HG02938 (cell line): ENCODE measurements around the gene CTDSPL.

Source experiments
- ATAC-seq: cut with Tn5 transposase; IDR thresholded peaks from one replicate; pipeline ENCODE4 v1.9.1; 2021; ENCODE audit warnings: mild to moderate bottlenecking, moderate library complexity; ENCODE audit not compliant: unreplicated experiment

The CTDSPL gene

DNA sequence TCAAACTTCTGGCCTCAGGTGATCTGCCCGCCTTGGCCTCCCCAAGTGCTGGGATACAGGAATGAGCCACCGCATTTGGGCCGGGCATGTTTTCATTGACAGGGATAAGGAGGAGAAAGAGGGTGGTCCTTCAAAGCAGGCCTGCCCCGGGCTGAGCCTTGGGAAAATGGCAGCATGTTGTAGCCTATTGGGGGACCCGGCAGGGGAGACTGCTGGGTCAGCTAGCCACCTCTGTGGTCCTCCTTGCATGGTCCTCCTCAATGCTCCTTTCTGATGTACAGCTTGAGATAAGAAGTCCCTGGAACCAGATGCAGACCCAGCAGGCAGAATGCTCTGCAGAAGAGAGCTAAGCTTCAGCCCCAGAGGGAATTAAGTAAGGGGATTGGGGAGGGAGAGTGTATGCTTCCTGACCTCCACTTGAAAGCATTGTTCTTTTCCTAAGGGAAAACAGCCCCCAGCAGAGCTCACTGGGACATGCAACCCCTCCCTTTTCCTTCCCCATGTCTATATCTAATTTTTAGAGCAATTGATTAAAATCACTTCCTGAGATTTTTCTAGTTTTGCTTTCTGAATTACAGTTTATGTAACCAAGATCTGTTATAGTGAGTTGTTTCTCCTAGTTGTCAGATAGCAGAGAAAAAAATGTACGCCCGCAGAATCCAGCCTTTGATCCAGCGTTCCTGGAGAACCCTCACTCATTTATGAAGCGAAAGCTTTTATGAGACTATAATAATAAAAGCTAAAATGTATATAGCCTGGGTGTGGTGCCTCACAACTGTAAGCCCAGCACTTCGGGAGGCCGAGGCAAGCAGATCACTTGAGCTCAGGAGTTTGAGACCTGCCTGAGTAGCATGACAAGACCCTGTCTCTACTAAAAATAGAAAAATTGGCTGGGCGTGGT, 80.2 kb downstream of the CTDSPL start:
- no peak for ATAC-seq

DNA sequence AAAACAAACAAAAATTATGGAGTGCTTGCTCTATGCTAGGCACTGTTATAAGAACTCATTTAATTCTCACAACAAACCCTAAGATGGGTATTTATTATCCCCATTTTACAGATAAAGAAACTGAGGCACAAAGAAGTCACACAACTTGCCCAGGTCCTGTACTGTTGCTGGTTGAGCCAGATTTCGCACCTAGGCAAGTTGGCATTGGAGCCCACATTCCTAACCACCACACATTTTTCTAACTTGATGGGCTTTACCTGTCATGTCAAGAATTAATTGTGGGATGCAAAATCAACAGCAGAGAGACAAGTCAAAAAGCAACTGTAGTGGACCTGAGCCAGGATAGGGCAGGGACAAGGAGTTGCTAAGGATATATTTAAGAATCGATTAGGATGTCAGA, 81.0 kb downstream of the CTDSPL start:
- ATAC-seq: no peak

DNA sequence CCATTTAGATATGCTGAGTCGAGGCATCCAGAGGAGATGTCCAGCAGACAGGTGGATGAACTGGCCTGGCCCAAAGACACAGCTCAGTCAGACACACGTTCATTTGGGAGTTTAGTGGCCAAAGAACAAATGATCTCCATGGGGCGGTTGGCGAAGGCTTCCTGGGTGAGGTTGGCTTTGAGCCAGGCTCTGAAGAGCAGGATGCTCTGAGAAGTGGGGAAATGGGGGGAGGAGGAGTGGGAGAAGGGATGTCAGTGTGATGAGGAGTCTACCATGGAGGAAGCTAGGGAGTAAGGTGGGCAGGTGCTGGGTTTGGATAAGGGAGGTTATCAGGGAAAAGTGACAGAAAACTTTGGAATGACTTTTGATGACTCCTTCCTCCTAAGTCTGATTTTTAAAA, 81.4 kb downstream of the CTDSPL start:
- ATAC-seq: no peak

DNA sequence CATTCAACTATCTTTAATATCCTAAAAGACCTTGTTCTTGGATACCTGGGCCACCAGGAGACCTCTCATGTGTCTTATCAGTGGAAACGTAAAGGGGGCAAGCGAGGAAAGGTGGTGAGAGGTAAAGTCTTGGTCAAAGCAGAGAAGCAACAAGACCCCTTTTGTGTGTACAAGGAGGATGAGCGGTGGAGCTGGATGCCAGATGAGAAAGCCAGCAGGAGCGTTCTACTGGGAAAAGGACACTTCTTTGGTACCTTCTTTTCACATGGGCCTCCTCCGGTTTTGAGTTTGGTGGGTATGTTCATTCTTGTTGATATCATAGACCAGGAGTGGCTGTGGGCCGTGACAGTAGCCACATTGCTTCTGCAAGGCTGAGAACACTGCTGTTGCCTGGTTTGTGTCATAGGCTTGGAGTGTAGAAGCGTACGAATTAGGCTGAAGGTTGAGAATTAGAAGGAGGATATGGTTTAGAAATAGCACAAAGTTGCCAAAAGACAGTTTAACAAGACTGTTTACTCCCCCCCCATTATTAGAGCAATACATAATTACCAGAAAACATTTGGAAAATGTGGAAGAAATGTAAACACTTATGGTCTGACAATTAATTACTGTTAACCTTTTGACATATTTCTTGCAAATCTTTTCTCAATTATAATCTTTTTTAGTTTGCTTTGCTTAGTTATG, 82.1 kb downstream of the CTDSPL start:
- ATAC-seq: no peak

DNA sequence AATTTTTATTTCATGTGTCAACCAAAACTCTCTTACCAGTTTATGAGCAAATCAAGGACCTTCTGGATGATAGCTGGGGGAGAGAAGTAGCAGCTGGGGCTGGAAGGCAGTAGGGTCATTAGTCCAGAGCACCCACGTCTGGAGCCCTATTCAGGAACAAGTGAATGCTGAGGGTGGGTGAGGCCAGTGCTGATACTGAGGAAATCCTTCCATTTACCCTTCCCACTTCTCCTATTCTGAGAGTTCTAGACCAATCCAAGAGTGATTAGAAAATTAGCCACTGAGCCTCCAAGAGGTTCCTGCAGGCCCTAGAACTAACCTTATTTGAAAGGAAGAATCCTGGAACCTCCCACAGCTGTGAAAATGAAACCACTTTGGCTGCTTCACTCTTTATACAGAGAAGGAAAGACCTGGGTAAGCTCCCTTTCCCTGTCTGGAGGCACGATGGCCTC, 82.7 kb downstream of the CTDSPL start:
- no peak for ATAC-seq

DNA sequence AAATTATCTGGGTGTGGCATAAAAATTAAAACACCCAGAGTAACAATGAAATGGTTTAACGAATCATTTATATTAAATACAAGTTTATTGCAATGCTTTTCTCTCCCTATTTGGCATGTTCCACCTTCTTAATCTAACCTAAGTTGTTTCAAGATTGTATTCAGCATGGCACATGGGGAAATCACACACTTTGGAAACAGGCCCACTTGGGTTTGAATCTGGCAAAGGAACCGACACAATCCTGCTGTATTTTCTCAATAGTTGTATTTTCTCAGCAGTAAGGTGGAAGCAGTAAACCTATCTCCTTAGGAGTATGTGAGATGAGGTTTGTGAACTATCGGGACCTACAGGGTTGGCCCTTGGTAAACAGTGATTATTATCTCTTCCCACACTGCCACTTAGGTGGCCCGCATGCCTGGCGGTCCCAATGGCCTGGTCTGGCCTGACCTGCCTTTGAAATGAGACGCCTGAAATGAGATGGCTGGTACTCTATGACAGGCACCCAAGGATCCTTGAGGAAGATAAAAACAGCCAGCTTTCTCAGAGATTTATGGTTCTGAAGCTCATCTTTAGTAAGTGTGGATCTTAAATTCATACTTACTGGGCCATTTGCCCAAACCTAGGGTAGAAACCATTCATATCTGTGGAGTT, 83.6 kb downstream of the CTDSPL start:
- ATAC-seq: no peak

DNA sequence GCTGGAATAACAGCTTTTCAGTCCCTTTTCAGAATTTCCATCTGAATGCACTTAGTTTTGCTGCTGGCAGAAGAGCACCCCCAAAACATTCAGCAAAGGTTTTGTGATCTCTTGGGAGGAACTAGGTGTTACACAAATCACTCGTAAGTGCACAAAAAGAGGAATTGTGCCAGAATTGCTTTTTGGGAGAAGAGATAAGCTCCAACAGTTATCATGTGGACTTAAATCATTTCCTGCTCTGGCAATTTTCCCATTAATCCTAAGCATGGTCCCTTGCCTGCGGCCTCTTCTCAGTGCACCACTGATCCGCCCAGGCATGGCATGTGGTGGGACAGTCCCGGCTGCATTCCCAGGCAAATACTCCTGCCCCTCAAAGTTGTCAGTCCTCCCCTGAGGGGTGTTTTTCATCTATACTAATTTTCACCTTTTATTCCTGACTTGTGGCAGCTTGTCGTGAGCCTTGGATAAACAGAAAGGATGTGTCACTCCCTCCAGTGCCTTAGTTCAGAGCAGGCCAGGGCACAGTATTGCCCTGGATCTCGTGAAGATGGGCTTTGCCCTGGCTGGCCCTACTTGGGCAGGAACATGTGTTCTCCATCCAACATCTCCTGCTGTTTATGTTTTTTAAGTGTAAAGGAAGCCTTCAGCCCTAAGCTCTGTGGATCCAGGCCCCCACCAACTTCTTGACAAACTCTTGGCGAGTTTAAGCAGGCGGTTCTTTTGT, 84.3 kb downstream of the CTDSPL start:
- ATAC-seq: no peak

DNA sequence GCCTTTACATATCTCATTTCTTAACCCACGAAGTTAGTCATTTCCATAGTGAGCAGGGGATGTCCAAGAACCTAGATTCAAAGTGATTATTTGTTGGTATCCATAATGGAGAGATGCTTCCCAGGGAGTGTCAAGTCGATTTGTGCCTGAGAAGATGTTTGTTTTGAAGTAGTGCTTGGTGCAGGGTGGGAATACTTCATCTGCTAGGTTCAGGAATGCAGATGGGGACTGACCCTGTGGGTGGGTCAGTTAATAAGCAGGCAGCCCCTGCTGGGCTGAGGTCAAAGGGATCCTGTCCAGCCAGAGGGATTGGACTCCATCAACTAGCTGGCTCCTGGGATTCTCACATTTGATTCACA, 84.8 kb downstream of the CTDSPL start:
- ATAC-seq: no peak

DNA sequence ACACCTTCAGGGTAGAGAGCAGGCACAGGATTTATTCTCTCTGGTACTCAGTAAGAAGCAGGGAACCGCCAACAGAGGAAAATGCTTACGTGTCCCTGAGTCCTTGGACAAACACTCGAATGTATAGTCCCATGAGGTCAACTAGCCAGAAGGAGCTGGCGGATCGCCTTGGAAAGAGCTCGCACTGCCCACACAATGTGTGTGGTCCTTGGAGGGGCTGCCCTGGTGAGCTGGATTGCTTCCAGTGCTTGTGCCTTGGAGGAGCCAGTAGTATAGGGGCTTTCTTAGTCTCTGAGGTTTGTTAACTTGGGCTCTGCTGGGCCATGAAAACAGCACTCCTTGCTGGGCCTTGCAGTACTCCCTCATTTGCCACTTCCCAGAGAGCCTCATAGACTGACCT, 88.2 kb downstream of the CTDSPL start:
- no peak for ATAC-seq

DNA sequence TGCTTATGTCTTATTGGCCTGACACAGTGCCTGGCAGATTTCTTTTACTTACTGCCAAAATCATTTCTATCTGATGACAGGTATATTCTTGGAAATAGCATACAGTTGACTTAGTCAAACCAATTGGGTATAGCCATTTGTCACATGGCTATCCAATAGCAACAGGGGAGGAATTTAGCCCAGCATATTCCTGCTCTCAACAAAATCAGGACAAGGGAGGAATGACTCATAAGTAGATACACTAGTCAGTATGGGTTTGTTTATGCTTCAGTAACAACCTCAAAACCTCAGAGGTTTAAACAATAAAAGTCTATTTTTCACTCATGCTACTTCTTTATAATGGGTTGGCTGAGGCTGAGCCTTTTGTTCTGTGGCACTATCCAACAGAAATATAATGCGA, 90.9 kb downstream of the CTDSPL start:
- no peak for ATAC-seq

DNA sequence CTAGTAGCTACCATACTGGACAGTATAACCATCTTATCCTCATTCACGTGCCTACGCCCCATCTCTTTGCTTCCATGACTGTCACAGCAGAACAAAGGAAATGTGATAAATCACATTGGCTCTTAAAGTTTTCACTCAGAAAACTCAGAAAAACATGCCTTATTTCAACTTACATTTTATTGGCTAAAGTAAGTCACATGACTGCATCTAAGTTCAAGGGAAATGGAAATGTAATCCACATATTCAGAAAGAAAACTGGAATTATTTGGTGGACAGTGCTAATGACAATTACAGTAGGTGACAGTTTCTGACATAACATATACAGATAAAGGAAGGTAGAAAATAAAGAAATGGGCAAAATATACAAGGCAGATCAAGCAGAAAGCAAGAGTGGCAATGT, 91.5 kb downstream of the CTDSPL start:
- ATAC-seq: no peak

DNA sequence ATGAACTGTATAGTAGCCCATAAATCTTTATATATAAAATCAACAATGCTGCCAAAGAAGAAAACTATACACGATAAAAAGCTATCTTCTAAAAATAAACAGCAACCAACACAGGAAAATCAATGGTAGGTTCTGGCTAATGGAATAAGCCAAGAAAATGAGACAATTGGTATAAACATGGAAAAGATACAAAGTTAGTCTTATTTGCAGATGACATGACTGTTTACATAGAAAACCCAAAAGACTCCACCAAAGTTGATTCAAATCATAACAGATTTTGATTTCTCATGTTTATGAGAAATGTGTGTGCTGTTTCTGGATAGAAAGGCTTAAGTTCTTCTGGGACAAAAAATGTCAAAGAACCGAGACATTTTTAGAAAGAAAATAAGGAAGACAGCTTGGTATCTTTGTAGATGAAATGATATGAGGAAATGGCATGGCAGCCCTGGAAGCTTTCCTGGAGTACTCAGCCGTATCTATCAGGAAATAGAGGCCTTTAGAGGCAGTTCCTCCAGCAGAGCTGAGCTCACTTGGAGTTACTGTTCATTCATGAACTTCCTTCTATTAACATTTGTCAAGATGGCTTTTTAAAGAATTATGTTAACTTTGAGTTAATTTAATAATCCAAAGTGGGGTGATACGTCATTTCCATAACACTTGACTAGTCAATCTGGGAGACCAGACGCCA, 92.2 kb downstream of the CTDSPL start:
- no peak for ATAC-seq

DNA sequence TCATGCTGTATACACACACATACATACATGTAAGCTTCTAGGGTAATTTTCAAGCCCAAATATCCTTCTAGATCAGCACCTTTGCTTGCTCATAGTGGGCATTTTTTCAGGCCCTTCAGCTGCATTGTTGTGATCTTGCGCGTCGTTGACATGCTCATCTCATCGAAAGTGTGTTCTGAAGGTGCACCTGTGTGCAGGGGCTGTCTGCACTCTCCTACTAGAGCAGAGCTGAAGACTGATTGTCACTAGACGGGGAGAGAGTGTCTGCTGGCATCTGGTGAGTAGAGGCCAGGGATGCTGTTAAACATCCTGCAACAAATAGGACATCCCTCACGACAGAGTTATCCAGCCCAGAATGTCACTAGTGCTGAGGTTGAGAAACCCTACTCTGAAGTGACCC, 93.2 kb downstream of the CTDSPL start:
- ATAC-seq: no peak

DNA sequence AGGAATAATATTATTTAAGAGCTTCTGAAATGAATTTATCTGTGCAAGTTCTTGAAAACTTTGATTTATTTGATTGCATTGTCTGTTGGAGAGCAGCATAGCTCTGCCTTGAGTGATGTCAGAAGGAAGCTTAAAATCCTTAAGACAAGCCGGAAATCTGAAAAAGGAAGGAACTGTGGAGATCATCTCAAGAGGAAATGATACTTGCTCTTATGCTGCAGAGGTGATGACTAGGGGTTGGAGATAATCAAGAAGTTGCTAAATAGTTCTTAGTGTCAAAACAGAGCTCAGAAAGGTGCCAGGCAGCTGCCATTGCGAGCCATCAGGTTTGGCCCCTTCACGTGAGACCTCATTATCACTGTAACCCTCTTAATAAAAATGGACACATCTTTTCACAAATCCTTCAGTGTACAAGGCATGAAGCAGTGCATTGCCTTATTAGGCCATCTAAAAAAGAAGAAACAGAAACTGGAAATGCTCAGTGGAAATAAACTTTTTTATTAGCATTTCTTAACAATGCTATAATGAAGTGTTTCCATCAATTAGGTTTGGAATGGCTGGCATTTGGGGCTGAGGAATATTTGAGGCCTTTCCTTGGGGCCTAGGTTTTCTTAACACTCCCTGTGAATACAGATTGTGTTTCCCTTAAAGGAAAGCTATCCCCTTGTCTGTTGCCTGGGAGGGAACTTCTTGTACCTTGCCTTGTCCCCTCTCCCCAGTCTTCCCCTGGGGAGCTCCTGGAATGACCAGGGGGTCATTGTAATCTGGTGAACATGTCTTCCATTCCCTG, 94.4 kb downstream of the CTDSPL start:
- ATAC-seq: no peak

DNA sequence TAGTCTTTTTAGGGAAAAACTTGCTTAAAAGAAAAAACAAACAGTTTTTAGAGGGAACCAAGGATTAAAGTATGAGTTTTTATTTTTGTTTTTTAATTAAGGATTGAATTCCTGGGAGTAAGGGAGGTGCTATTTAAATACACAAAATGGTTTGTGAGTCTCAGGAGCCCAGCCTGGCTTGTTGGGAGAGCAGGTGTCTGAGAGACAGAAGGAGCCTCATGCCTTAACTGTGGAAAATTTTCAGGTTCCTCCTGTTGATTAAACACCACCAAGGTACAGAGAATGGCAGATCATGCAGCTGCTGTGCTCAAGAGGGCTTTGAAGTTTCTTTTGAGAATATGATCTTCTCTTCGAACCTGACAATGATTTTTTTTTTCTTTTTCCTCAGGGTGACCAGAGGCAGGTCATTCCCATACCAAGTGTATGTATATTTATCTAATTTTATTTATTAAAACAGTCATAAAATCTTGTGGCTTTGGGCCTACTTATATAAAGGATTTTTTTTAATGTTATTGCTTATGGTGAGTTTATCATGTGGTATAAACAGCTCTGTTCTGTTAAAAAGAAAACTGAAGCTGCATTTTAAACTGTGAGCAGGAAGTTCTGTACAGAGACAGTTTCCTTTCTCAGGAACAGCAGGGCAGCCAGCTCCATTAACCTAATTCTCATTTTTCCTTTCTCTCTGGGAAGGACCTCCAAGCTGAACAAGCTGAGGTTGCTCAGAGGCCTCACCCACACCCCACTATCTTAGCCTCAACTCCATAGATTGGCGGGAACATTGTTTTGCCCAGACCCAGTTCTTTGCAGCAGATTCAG, 95.3 kb downstream of the CTDSPL start:
- ATAC-seq: no peak

DNA sequence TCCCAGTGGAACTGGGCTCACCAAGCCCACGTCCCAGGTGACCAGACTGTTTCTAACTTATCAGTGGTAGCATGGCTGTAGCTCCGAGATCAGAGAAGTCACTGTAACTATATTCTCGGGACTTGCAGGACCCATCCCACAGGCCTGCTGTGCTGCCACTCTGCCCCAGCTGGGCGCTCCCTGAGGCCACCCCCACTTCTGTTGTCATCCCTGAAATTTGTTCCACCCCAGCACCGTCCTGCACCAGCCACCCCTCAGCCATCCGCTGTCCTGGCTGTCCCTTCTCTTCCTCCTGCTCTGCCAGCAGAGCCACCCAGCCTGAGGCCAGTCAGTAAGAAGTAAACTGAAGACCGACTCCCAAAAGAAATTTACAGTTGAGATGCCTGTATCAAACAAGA, 95.9 kb downstream of the CTDSPL start:
- no peak for ATAC-seq

DNA sequence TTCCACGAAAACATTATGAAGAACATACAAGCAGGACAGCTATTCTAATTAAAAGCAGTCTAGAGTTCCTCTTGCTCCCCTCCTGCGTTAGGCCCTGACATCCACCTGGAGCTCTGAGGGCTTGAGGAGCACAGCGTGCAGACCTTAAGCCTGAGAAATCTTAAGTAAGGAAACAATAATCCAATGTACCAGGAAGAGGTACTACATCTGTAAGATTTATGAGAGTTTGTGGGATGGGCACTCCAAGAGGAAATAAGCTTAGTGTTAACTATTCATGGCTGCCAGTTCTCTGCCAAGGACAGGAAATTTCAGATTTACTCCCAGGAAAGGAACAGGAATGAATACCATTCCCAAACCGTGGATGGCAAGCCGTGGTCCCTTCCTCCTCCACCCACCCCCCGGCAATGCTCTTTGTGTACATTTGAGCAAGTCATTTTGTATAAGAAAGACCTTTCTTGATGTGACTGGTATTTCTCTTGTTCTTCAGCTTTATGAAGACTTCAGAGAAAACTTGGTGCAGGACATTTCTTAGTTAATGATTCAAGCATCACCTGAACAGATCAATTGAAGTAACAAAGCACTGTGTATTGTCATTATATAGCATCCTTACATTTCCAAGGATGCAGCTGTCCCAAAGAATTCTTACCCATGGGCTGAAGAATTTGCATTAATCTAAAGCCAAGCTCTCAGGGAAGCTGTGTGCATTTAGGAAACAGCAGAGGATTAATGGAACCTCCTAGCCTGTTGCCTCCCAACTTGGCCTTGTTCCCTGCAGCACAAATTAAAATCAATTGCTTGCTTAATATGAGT, 100.1 kb downstream of the CTDSPL start:
- no peak for ATAC-seq

DNA sequence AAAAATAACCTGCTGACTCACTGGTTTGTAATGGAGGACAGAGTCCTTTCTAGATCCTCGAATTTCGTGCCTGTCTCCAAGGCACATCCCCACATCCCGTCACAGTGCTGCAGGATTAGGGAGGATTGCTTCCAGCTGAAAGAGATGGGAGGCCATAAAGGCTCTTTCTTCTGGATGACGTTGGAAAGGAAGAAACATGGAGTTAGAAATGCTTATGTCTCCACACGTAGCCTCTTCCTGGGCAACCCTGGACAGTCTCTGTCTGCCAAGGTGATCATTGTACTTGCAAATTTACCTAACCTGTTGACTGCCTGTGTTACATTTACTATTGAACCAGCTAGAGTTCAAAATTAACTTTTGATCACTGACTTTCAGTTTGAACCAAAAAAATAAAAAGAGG, 101.3 kb downstream of the CTDSPL start:
- ATAC-seq: no peak
